SU-DHL-6 (cell line): ENCODE measurements around the gene ENPP4.

Experiments used
- H2AFZ ChIP-seq: fragments of 200-600 bp; sonication (generic); 2 replicates; pipeline ENCODE4 v1.6.1; 2014; ENCODE audit warnings: low read depth, mild to moderate bottlenecking, moderate library complexity, mixed read lengths, antibody characterized with exemption, low read length; ENCODE audit not compliant: severe bottlenecking
- H3F3A ChIP-seq: fragments of 200-600 bp; shearing (Covaris generic); 2 replicates; pipeline ENCODE4 v1.6.0; 2016; ENCODE audit warnings: antibody characterized with exemption, mild to moderate bottlenecking; ENCODE audit not compliant: insufficient read depth
- H3K27ac ChIP-seq: fragments of 200-600 bp; sonication (generic); 2 replicates; pipeline ENCODE4 v1.5.1; 2016; ENCODE audit warnings: low read depth, mild to moderate bottlenecking, low read length, moderate library complexity, mixed read lengths
- H3K27me3 ChIP-seq: fragments of 200-600 bp; sonication (generic), shearing (Covaris generic); 2 replicates; pipeline ENCODE4 v1.6.0; 2014; ENCODE audit warnings: mild to moderate bottlenecking, low read length
- H3K36me3 ChIP-seq: fragments of 200-600 bp; sonication (generic); 2 replicates; pipeline ENCODE4 v1.6.1; 2014; ENCODE audit warnings: mild to moderate bottlenecking, low read length, mixed read lengths
- H3K4me2 ChIP-seq: fragments of 300-600, 200-600 bp; shearing (Covaris generic), sonication (generic); 2 replicates; pipeline ENCODE4 v1.6.0; 2014; ENCODE audit warnings: low read length, low read depth, mild to moderate bottlenecking; ENCODE audit not compliant: poor library complexity, severe bottlenecking
- H3K4me3 ChIP-seq: fragments of 200-600 bp; sonication (generic); 2 replicates; pipeline ENCODE4 v1.5.1; 2014; ENCODE audit warnings: antibody characterized with exemption, low read length, mild to moderate bottlenecking, mixed read lengths; ENCODE audit not compliant: insufficient read depth, poor library complexity, severe bottlenecking
- H3K79me2 ChIP-seq: fragments of 200-600 bp; sonication (generic); 2 replicates; pipeline ENCODE4 v1.6.1; 2014; ENCODE audit warnings: mild to moderate bottlenecking, low read length, moderate library complexity; ENCODE audit not compliant: insufficient read depth
- H3K9ac ChIP-seq: fragments of 200-600 bp; sonication (generic); 2 replicates; pipeline ENCODE4 v1.7.0; 2014; ENCODE audit warnings: mild to moderate bottlenecking, low read length
- H3K9me2 ChIP-seq: fragments of 200-600 bp; sonication (generic); replicated peaks from 2 replicates; pipeline ENCODE4 v1.6.1; 2014; ENCODE audit warnings: low read length; ENCODE audit not compliant: insufficient read depth
- H3K9me3 ChIP-seq: fragments of 200-600 bp; sonication (generic); 2 replicates; pipeline ENCODE4 v1.6.1; 2014; ENCODE audit warnings: low read length, mixed read lengths; ENCODE audit not compliant: insufficient read depth
- H4K20me1 ChIP-seq: fragments of 200-600 bp; sonication (generic); 2 replicates; pipeline ENCODE4 v1.6.1; 2014; ENCODE audit warnings: low read depth, mild to moderate bottlenecking, antibody characterized with exemption, low read length, moderate library complexity, mixed read lengths
- EZH2phosphoT487 ChIP-seq: fragments of 200-600 bp; sonication (generic), shearing (Covaris generic); conservative IDR thresholded peaks from 2 replicates; pipeline ENCODE4 v1.6.1; 2018; ENCODE audit warnings: mild to moderate bottlenecking, antibody characterized with exemption, low read length, moderate library complexity, mixed read lengths
- TF ChIP-seq, protein P1 (sequence below): fragments of 200-600 bp; sonication (generic); IDR thresholded peaks from one replicate; pipeline ENCODE4 v1.5.1; 2017; ENCODE audit warnings: antibody characterized with exemption, mild to moderate bottlenecking, low read length, moderate library complexity; ENCODE audit not compliant: insufficient read depth, poor library complexity, severe bottlenecking

The ENPP4 gene

DNA sequence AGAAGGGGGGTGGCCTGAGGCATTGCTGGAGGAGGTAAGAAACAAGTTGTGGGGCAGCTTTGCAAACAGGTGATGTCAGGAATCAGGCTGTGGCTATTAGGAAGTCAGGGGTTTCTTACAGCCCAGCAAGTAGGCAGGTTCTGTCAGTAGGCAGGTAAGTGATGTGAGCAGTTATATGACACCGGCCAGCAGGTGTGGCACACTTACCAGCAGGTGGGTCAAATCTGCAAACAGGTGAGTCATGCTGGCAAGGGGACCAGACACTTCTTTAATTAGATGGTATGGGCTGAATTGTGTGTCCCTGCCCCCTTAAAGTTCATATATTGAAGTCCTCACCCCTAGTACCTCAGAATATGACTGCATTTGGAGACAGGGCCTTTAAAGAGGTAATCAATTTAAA is 16.4 kb upstream of the ENPP4 start:
- TF ChIP-seq EZH2phosphoT487: no peak
- Histone ChIP-seq H3F3A (no peaks in the 10 kb centered on the region), H3K36me3 (no peaks in the 10 kb centered on the region), H3K4me3 (no peak overlapping the region), H3K27me3 (no peaks in the 10 kb centered on the region), H3K27ac (no peak overlapping the region), H3K9ac (no peak overlapping the region), H3K9me2 (no peaks in the 10 kb centered on the region), H3K4me2 (no peak overlapping the region), H4K20me1 (no peaks in the 10 kb centered on the region), H3K79me2 (no peaks in the 10 kb centered on the region), H3K9me3 (peaks cover 4% of the 10 kb centered on the region; the same call in 1 of the 2 replicates), H2AFZ (no peak overlapping the region)

DNA sequence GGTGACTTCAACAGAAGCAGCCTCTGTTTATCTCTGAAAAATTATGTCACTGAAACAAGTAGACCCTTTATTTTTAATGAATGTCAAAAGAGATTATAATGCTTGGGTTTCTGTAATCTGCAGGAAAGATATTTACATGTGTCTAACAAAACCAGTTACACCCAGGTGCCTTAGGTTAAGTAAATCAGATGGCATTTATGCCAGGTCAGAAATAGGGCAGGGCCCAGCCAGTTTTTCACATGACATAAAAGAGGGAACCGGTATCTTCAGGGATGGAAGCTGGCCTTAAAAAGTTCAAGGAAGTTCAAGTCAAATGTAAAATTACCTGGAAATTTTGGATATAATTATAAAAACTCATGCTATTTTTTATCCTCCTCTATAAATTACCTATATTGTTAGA is 14.2 kb upstream of the ENPP4 start:
- H3K9me2 ChIP-seq: no peaks in the 10 kb centered on the region
- H3K79me2 ChIP-seq: no peaks in the 10 kb centered on the region
- no peak for TF ChIP-seq EZH2phosphoT487
- TF ChIP-seq, protein P1, sequence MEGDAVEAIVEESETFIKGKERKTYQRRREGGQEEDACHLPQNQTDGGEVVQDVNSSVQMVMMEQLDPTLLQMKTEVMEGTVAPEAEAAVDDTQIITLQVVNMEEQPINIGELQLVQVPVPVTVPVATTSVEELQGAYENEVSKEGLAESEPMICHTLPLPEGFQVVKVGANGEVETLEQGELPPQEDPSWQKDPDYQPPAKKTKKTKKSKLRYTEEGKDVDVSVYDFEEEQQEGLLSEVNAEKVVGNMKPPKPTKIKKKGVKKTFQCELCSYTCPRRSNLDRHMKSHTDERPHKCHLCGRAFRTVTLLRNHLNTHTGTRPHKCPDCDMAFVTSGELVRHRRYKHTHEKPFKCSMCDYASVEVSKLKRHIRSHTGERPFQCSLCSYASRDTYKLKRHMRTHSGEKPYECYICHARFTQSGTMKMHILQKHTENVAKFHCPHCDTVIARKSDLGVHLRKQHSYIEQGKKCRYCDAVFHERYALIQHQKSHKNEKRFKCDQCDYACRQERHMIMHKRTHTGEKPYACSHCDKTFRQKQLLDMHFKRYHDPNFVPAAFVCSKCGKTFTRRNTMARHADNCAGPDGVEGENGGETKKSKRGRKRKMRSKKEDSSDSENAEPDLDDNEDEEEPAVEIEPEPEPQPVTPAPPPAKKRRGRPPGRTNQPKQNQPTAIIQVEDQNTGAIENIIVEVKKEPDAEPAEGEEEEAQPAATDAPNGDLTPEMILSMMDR: no peak
- no peak overlapping the region for H3K4me2 ChIP-seq
- no peaks in the 10 kb centered on the region for H4K20me1 ChIP-seq
- H3F3A ChIP-seq: no peaks in the 10 kb centered on the region
- no peak overlapping the region for H3K9ac ChIP-seq
- H3K27me3 ChIP-seq: no peaks in the 10 kb centered on the region
- no peak overlapping the region for H3K27ac ChIP-seq
- peaks cover 4% of the 10 kb centered on the region; the same call in 1 of the 2 replicates for H3K9me3 ChIP-seq
- no peak overlapping the region for H2AFZ ChIP-seq
- no peaks in the 10 kb centered on the region for H3K36me3 ChIP-seq
- no peak overlapping the region for H3K4me3 ChIP-seq

DNA sequence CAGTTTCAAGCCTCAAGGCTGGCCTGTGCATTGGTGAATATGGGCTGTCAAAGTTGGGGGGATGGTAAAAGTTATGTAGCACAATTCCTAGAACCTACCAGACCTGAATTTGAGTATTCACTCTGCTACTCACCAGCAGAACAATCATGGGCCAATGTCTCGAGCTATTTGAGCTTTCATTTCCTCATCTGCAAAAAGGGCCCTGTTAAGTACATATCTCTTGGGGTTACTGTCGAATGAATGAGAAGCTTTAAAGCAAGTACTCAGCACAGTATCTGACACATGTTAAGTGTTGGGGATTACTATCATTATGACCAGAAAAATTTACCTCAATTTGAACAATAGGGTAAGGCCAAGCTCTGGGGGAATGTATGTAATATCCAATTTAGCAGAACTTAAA is 13.5 kb upstream of the ENPP4 start:
- H3K27ac ChIP-seq: no peak overlapping the region
- no peaks in the 10 kb centered on the region for H4K20me1 ChIP-seq
- H3K4me2 ChIP-seq: no peak overlapping the region
- no peak overlapping the region for H2AFZ ChIP-seq
- H3K4me3 ChIP-seq: no peak overlapping the region
- H3K36me3 ChIP-seq: no peaks in the 10 kb centered on the region
- H3K9ac ChIP-seq: no peak overlapping the region
- H3F3A ChIP-seq: no peaks in the 10 kb centered on the region
- H3K9me2 ChIP-seq: no peaks in the 10 kb centered on the region
- H3K9me3 ChIP-seq: peaks cover 4% of the 10 kb centered on the region; the same call in 1 of the 2 replicates
- TF ChIP-seq, protein P1: no peak
- no peak for TF ChIP-seq EZH2phosphoT487
- no peaks in the 10 kb centered on the region for H3K79me2 ChIP-seq
- H3K27me3 ChIP-seq: no peaks in the 10 kb centered on the region

DNA sequence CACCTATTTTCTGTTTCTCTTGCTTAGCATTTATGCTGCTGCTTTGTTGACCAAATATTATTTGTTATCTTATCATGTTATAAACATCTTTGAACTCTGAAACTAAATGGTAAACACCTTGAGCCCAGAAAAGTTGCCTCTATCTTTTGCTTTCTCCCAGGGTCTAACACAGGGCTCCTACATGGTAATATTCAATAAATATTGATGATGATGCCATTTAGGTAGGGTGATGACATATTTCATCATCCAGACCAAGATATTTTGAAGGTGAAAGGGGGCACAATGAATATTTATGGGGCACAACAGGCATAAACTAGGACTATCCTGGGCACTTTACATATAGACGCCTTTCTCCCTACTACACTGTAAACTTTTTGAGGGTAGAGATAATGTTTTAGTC is 11.6 kb upstream of the ENPP4 start:
- Histone ChIP-seq H3K36me3 (no peaks in the 10 kb centered on the region), H3K27me3 (no peaks in the 10 kb centered on the region), H3K27ac (no peak overlapping the region), H3K9ac (no peak overlapping the region), H3K9me2 (no peaks in the 10 kb centered on the region), H3K79me2 (no peaks in the 10 kb centered on the region), H3F3A (no peaks in the 10 kb centered on the region), H3K4me3 (no peak overlapping the region), H3K4me2 (no peak overlapping the region), H4K20me1 (no peaks in the 10 kb centered on the region), H3K9me3 (no peaks in the 10 kb centered on the region), H2AFZ (no peak overlapping the region)
- no peak for TF ChIP-seq EZH2phosphoT487
- TF ChIP-seq, protein P1: no peak
